RWPE1 (cell line): ENCODE data around the gene N4BP3.
A peak's percentile ranks its signal among the peaks of the same experiment; 100 is the strongest.
"Not testable (repeated sequence)": the region's sequence is repeated elsewhere in the genome, so short reads cannot be mapped to it uniquely, and the experiment has no call there.

Source experiments
- CTCF ChIA-PET: fragments of 350-600 bp; sonication (Branson Sonifier 250); formaldehyde crosslinking; extraction: SDS; loops from one replicate; lab custom pipeline; 2021; lab: Yijun Ruan, JAX
- POLR2A ChIA-PET: fragments of 400-600 bp; formaldehyde crosslinking; extraction: SDS; loops from one replicate; lab custom pipeline; 2020; ENCODE audit warnings: antibody characterized with exemption; ENCODE audit not compliant: low non-redundant PET; lab: Yijun Ruan, JAX
- DNase-seq: peaks from one replicate; pipeline ENCODE4 v3.0.0; 2012; ENCODE audit warnings: low spot score
- H3K27ac ChIP-seq: fragments of 450-650 bp; 2 replicates; pipeline ENCODE4 v1.5.1; 2017
- CTCF ChIP-seq: fragments of 450-650 bp; conservative IDR thresholded peaks from 2 replicates; pipeline ENCODE4 v1.5.1; 2017; ENCODE audit warnings: low read depth, mild to moderate bottlenecking

The N4BP3 gene

GRCh38 chr5:178081571-178082243 lies 31.6 kb upstream of the N4BP3 start:
- DNase-seq = no peak
- ChIA-PET CTCF (interaction anchor here (0.8 kb wide), 1 partner anchor 64 kb away, joined by 5 read pairs; no protein-coding TSS in a partner anchor), POLR2A (interaction anchor here (0.6 kb wide), 2 partner anchors 20 to 42 kb away, joined by 3 read pairs; no protein-coding TSS in a partner anchor)
- TF ChIP-seq CTCF = no peak
- no peak overlapping the region for H3K27ac ChIP-seq

GRCh38 chr5:178083922-178084321 lies 29.4 kb upstream of the N4BP3 start:
- no peak for DNase-seq
- ChIA-PET CTCF (interaction anchor here (1.7 kb wide), 1 partner anchor 8 kb away, joined by 7 read pairs; no protein-coding TSS in a partner anchor), POLR2A (no interaction called here)
- no peak overlapping the region for H3K27ac ChIP-seq
- TF ChIP-seq CTCF = no peak

GRCh38 chr5:178085316-178085715 lies 28.0 kb upstream of the N4BP3 start:
- CTCF ChIA-PET = interaction anchor here (0.7 kb wide), 1 partner anchor 556 kb away, joined by 3 read pairs; no protein-coding TSS in a partner anchor
- no peak overlapping the region for H3K27ac ChIP-seq
- no peak for DNase-seq
- POLR2A ChIA-PET = no interaction called here
- TF ChIP-seq CTCF = no peak

GRCh38 chr5:178086266-178086665 lies 27.1 kb upstream of the N4BP3 start:
- ChIA-PET CTCF (interaction anchor here (0.7 kb wide), 1 partner anchor 557 kb away, joined by 3 read pairs; no protein-coding TSS in a partner anchor), POLR2A (no interaction called here)
- no peak overlapping the region for H3K27ac ChIP-seq
- TF ChIP-seq CTCF = no peak
- DNase-seq = peak; percentile 77

DNA sequence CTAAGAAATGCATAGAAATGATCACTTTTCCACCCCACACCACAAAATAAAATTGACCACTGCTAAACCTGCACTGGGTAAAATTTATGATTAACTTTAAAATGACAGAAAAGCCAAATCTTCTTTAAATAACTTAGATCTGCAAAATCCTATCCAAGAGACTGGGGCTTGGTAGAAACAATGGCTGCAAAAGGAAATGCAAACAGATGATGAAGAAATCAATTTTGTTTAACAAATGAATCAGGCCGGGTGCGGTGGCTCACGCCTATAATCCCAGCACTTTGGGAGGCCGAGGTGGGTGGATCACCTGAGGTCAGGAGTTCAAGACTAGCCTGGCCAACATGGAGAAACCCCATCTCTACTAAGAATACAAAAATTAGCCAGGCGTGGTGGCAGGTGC lies 26.1 kb upstream of the N4BP3 start:
- POLR2A ChIA-PET = not testable (repeated sequence)
- CTCF ChIA-PET = interaction anchor here (0.7 to 1.0 kb wide), 2 partner anchors 11 to 18 kb away, joined by 4 read pairs; no protein-coding TSS in a partner anchor

DNA sequence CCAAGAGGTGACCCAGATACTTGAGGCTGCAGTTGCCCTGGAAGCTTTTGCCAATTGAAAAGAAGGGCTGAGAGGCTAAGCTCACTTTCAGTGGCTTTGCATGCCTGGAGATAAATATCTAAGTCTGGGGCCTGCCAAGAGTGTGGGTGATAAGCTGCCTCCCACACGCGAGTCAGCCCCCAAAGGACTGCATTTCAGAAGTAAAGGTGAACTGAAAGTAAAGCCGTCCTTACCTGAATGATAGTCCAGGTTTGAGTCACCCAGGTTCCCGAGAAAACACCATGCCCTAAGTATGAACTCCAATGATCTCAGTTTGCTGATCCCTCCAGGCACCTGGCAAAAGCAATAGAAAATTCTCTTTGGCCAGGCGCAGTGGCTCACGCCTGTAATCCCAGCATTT lies 22.5 kb upstream of the N4BP3 start:
- no peak for DNase-seq
- no peak overlapping the region for H3K27ac ChIP-seq
- ChIA-PET POLR2A (interaction anchor here (0.6 kb wide), 1 partner anchor 63 kb away, joined by 3 read pairs; no protein-coding TSS in a partner anchor), CTCF (interaction anchor here (2.8 kb wide), 1 partner anchor 15 kb away, joined by 19 read pairs; no protein-coding TSS in a partner anchor)
- TF ChIP-seq CTCF = no peak

More for the DNA sequence above, 26.1 kb upstream of the N4BP3 start:
- not testable (repeated sequence) for DNase-seq, H3K27ac ChIP-seq

DNA sequence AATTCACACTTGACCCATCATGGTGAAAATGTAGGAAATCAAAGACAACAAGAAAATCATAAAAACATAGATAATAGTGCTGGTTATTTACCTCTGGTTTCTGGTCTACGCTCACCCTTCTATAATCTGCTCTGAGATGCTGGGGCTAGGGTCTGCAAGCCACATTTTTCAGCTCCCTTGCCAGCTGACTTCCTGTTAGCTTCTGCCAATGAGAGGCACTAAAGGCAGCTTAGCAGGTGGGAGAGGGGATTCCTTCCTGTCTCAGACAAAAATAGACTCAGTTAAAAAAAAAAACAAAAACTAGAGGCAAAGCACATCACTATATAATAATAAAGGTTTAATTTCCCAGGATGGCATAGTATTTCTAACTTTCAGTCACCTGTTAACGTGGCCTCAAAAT lies 20.2 kb upstream of the N4BP3 start:
- DNase-seq = no peak
- TF ChIP-seq CTCF = no peak
- ChIA-PET POLR2A (no interaction called here), CTCF (interaction anchor here (0.6 to 0.9 kb wide), 2 partner anchors 28 to 1738 kb away, joined by 3 read pairs; no protein-coding TSS in a partner anchor)
- H3K27ac ChIP-seq = no peak overlapping the region
